ENCODE data around the gene SLC66A2.
"Not testable (repeated sequence)": the region's sequence is repeated elsewhere in the genome, so short reads cannot be mapped to it uniquely, and the experiment has no call there.

GRCh38 chr18:79960161-79960801 is 8.8 kb upstream of the SLC66A2 start:
- not testable (repeated sequence) for TF ChIP-seq CTCF, POLR2A (IDR thresholded peaks at IDR 0.05)

Measured in stomach (tissue), 4 donors.